NCI-H2107 treated with DMSO at 0.1 percent for 48 hours (cell line): Measurements from ENCODE around the gene TRAF3.
"Not testable (repeated sequence)": the region's sequence is repeated elsewhere in the genome, so short reads cannot be mapped to it uniquely, and the experiment has no call there.

Experiments used
- DNase-seq: peaks from one replicate; lab custom pipeline; 2025; ENCODE audit not compliant: unreplicated experiment; lab: John Stamatoyannopoulos, UW

TRAF3 gene

GRCh38 chr14:102826161-102826560 lies 48.9 kb downstream of the TRAF3 start:
- no peak for DNase-seq

- no peak for DNase-seq
Observed at GRCh38 chr14:102826751-102827675, 49.8 kb downstream of the TRAF3 start.

GRCh38 chr14:102827716-102828115 lies 50.5 kb downstream of the TRAF3 start:
- no peak for DNase-seq

GRCh38 chr14:102828151-102828550 lies 50.9 kb downstream of the TRAF3 start:
- no peak for DNase-seq

- DNase-seq, result no peak
Observed at GRCh38 chr14:102829016-102829548, 51.8 kb downstream of the TRAF3 start.

- no peak for DNase-seq
Observed at GRCh38 chr14:102830474-102831045, 53.3 kb downstream of the TRAF3 start.

GRCh38 chr14:102831163-102831804 lies 54.0 kb downstream of the TRAF3 start:
- no peak for DNase-seq

- no peak for DNase-seq
Observed at GRCh38 chr14:102833341-102833740, 56.1 kb downstream of the TRAF3 start.

- DNase-seq, result no peak
Observed at GRCh38 chr14:102833991-102834390, 56.7 kb downstream of the TRAF3 start.

- DNase-seq, result no peak
Observed at GRCh38 chr14:102835959-102836358, 58.7 kb downstream of the TRAF3 start.

GRCh38 chr14:102837120-102837519 lies 59.9 kb downstream of the TRAF3 start:
- DNase-seq, result not testable (repeated sequence)

GRCh38 chr14:102838501-102838900 lies 61.3 kb downstream of the TRAF3 start:
- DNase-seq, result no peak

GRCh38 chr14:102840115-102840514 lies 62.9 kb downstream of the TRAF3 start:
- DNase-seq, result no peak

GRCh38 chr14:102840771-102841528 lies 63.7 kb downstream of the TRAF3 start:
- no peak for DNase-seq

GRCh38 chr14:102848830-102849525 lies 71.7 kb downstream of the TRAF3 start:
- no peak for DNase-seq

- peak; percentile 69 for DNase-seq
Observed at GRCh38 chr14:102849526-102850379, 72.5 kb downstream of the TRAF3 start.

- no peak for DNase-seq
Observed at GRCh38 chr14:102853648-102854047, 76.4 kb downstream of the TRAF3 start.

GRCh38 chr14:102854091-102854703 lies 76.9 kb downstream of the TRAF3 start:
- DNase-seq, result no peak

- no peak for DNase-seq
Observed at GRCh38 chr14:102856179-102856578, 78.9 kb downstream of the TRAF3 start.
